ENCODE results near the gene WDR33. TPM values are rescaled to one million over a fixed set of nuclear protein-coding genes. Genes with fewer than 3 reads are reported as not detected.

WDR33 gene
- total RNA-seq, 1 experiment from 2014 or later: 61.1 TPM

DNA sequence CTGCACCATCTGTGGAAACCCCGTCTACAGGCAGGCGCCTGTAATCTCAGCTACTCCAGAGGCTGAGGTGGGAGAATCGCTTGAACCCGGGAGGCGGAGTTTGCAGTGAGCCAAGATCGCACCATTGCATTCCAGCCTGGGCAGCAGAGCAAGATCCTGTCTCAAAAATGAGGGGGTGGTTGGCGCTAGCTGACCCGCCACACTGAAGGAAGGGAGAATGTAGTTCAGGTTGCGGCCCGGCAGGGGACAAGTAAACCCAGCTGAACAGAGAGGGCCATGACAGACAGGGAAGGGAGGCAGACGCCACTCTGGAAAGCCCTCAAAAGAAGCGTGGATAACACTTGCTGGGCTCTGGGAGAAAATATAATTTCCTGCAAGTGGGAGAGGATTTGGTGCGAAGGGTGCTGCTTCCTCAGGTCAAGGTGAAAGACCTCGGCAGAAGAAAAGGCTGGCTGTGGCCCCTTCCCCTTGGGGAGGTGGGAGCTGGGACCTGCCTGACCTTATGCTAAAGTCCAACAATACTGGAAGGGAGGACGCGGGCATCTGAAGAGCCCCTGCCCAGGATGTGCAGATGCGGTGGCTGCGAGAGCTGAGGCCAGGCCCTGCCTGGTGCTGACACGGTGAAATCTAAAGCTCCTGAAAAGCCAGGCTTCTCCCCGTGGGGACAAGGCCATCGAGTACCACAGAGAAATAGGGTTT, 113.3 kb downstream of the WDR33 start:
- Mint-ChIP-seq H3K4me1 (ENCODE audit: low read depth, unreplicated experiment) (peaks cover 13% of the 10 kb centered on the region), H3K27ac (ENCODE audit: unreplicated experiment) (no peak overlapping the region), H3K4me3 (ENCODE audit: low read depth, unreplicated experiment) (no peak overlapping the region), H3K9me3 (ENCODE audit: low read depth, unreplicated experiment) (no peaks in the 10 kb centered on the region), H3K36me3 (ENCODE audit: insufficient read depth, unreplicated experiment) (peaks cover 30% of the 10 kb centered on the region), H3K27me3 (ENCODE audit: unreplicated experiment) (no peaks in the 10 kb centered on the region)
- CTCF ChIA-PET: no interaction called here
- intact Hi-C loops (cut with micrococcal nuclease; ENCODE audit: unreplicated experiment): loop anchor here (5.0 kb wide), 2 partner anchors 105 to 170 kb away; partner anchors contain the start of gene IWS1
- TF ChIP-seq CTCF (IDR thresholded peaks at IDR 0.05; ENCODE audit: unreplicated experiment): no peak
- no peak for DNase-seq
- BruUV-seq (replicated peaks): no TSS peak

- Mint-ChIP-seq H3K27me3 (ENCODE audit: unreplicated experiment) (no peaks in the 10 kb centered on the region), H3K27ac (ENCODE audit: unreplicated experiment) (no peak overlapping the region), H3K4me1 (ENCODE audit: low read depth, unreplicated experiment) (peaks cover 10% of the 10 kb centered on the region), H3K9me3 (ENCODE audit: low read depth, unreplicated experiment) (peaks cover 8% of the 10 kb centered on the region), H3K36me3 (ENCODE audit: insufficient read depth, unreplicated experiment) (peaks cover 12% of the 10 kb centered on the region), H3K4me3 (ENCODE audit: low read depth, unreplicated experiment) (peak overlapping the region; percentile 56)
- peak; percentile 90 for DNase-seq
- no TSS peak for BruUV-seq (replicated peaks)
- intact Hi-C loops (cut with micrococcal nuclease; ENCODE audit: unreplicated experiment): loop anchor here (5.0 kb wide), 2 partner anchors 103 to 168 kb away; partner anchors contain the start of gene IWS1
- peak; percentile 86 for TF ChIP-seq CTCF (IDR thresholded peaks at IDR 0.05; ENCODE audit: unreplicated experiment)
- CTCF ChIA-PET: interaction anchor here (0.6 to 1.3 kb wide), 6 partner anchors 20 to 589 kb away, joined by 3 to 20 read pairs (median 3); partner anchors contain the start of genes BIN1, IWS1 and LIMS2
These were observed 115.2 kb downstream of the WDR33 start for GRCh38 chr2:127695491-127696472.

DNA sequence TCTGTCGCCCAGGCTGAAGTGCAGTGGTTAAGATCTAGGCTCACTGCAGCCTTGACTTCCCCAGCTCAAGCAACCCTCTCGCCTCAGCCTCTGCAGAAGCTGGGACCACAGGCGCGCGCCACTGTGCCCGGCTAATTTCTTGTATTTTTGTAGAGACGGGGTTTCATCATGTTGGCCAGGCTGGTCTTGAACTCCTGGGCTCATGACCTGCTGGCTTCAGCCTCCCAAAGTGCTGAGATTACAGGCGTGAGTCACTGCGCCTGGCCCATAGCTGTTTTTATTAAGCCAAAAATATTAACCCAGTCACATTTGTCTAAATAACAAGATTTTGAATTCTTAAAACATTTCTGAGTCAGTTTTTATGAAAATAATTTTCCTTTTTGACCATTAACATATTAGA, 116.0 kb downstream of the WDR33 start:
- peaks cover 8% of the 10 kb centered on the region for H3K9me3 Mint-ChIP-seq (ENCODE audit: low read depth, unreplicated experiment)
- H3K27me3 Mint-ChIP-seq (ENCODE audit: unreplicated experiment): no peaks in the 10 kb centered on the region
- intact Hi-C loops (cut with micrococcal nuclease; ENCODE audit: unreplicated experiment): loop anchor here (5.0 kb wide), 2 partner anchors 103 to 168 kb away; partner anchors contain the start of gene IWS1
- CTCF ChIA-PET: interaction anchor here (0.7 kb wide), 1 partner anchor 95 kb away, joined by 6 read pairs; no protein-coding TSS in a partner anchor
- no peak for TF ChIP-seq CTCF (IDR thresholded peaks at IDR 0.05; ENCODE audit: unreplicated experiment)
- H3K36me3 Mint-ChIP-seq (ENCODE audit: insufficient read depth, unreplicated experiment): peaks cover 4% of the 10 kb centered on the region
- H3K4me1 Mint-ChIP-seq (ENCODE audit: low read depth, unreplicated experiment): peaks cover 2% of the 10 kb centered on the region
- no TSS peak for BruUV-seq (replicated peaks)
- no peak overlapping the region for H3K4me3 Mint-ChIP-seq (ENCODE audit: low read depth, unreplicated experiment)
- DNase-seq: no peak
- H3K27ac Mint-ChIP-seq (ENCODE audit: unreplicated experiment): no peak overlapping the region

GRCh38 chr2:127690696-127691095, 120.3 kb downstream of the WDR33 start:
- intact Hi-C loops (cut with micrococcal nuclease; ENCODE audit: unreplicated experiment): no loop called here
- CTCF ChIA-PET: no interaction called here
- Mint-ChIP-seq H3K4me3 (ENCODE audit: low read depth, unreplicated experiment) (no peak overlapping the region), H3K27me3 (ENCODE audit: unreplicated experiment) (peaks cover 13% of the 10 kb centered on the region), H3K36me3 (ENCODE audit: insufficient read depth, unreplicated experiment) (no peaks in the 10 kb centered on the region), H3K27ac (ENCODE audit: unreplicated experiment) (no peak overlapping the region), H3K4me1 (ENCODE audit: low read depth, unreplicated experiment) (no peaks in the 10 kb centered on the region), H3K9me3 (ENCODE audit: low read depth, unreplicated experiment) (peaks cover 11% of the 10 kb centered on the region)
- DNase-seq: no peak
- BruUV-seq (replicated peaks): no TSS peak
- TF ChIP-seq CTCF (IDR thresholded peaks at IDR 0.05; ENCODE audit: unreplicated experiment): no peak
